Transverse colon (tissue), 4 donors: Measurements from ENCODE around the gene TOMM6. TPM values are rescaled to one million over a fixed set of nuclear protein-coding genes. Genes with fewer than 3 reads are reported as not detected.

Source experiments
- DNase-seq: peaks from one replicate; pipeline ENCODE4 v3.0.0-alpha.2; 2019
- H3K27ac ChIP-seq, 4 donors: fragments of 200-600 bp; sonication (generic); 2 replicates each; pipeline ENCODE4 v1.5.1; 2016 to 2018; ENCODE audit warnings: inconsistent platforms in 4 of 4
- H3K27me3 ChIP-seq: fragments of 200-600 bp; sonication (generic); 2 replicates; pipeline ENCODE4 v1.5.1; 2017; ENCODE audit warnings: inconsistent platforms
- H3K36me3 ChIP-seq, 4 donors: fragments of 200-600 bp; sonication (generic); 2 replicates each; pipeline ENCODE4 v1.5.1; 2017 to 2019; ENCODE audit warnings: inconsistent platforms in 4 of 4
- H3K4me1 ChIP-seq, 4 donors: fragments of 200-600 bp; sonication (generic); 2 replicates each; pipeline ENCODE4 v1.5.1; 2017 to 2020; ENCODE audit warnings: inconsistent platforms in 4 of 4
- H3K4me3 ChIP-seq, 4 donors: fragments of 200-600 bp; sonication (generic); 1 replicate in 1 of 4; 2 replicates in 3 of 4; pipeline versions ENCODE4 v1.5.1 to v1.6.1; 2017 to 2019; ENCODE audit warnings: inconsistent platforms in 4 of 4
- H3K9me3 ChIP-seq, 2 donors: fragments of 200-600 bp; sonication (generic); 2 replicates each; pipeline ENCODE4 v1.5.1; 2017 to 2019; ENCODE audit warnings: inconsistent platforms in 2 of 2
- CTCF ChIP-seq, 5 experiments: fragments of 200-600 bp in 3 of 5; fragments of 450-650 bp in 2 of 5; sonication (generic) in 3 of 5; IDR thresholded peaks; 1 replicate in 2 of 5; 2 replicates in 3 of 5; pipeline ENCODE4 v1.5.1; 2016 to 2017; ENCODE audit warnings: antibody characterized with exemption in 5 of 5, inconsistent platforms in 3 of 5, mild to moderate bottlenecking in 2 of 5, moderate library complexity in 1 of 5
- EP300 ChIP-seq: sonication (generic); formaldehyde crosslinking; IDR thresholded peaks from one replicate; pipeline ENCODE4 v1.6.1; 2017; ENCODE audit warnings: antibody characterized with exemption, low read depth
- POLR2A ChIP-seq: fragments of 450-650 bp; IDR thresholded peaks from one replicate; pipeline ENCODE4 v1.6.1; 2016; ENCODE audit warnings: antibody characterized with exemption, mild to moderate bottlenecking, moderate library complexity
- POLR2AphosphoS5 ChIP-seq, 3 donors: sonication (generic); formaldehyde crosslinking; IDR thresholded peaks; one replicate each; pipeline ENCODE4 v1.6.1; 2016; ENCODE audit warnings: antibody characterized with exemption in 3 of 3
- WGBS, 2 donors: methylation state at CpG; one replicate each; pipeline ENCODE4 v1.1.5; 2018; ENCODE audit warnings: low coverage in 1 of 2; 5-methylcytosine and 5-hydroxymethylcytosine counted together
- in situ Hi-C, 4 donors: fragments of 200-750 bp; cut with MboI; loops; one replicate each; pipeline versions ENCODE4 v1.15.0 to v1.15.1; 2017; ENCODE audit warnings: low sequenced_read_pairs in 3 of 4, low pct_ligation_motif_present in 1 of 4, low pct_unique_long_range_greater_than_20kb in 1 of 4
- intact Hi-C: fragments of 100-400 bp; cut with DNase I; formaldehyde crosslinking; loops from one replicate; pipeline ENCODE4 v1.15.1; 2023; ENCODE audit warnings: low total_unique reads
- total RNA-seq, 4 donors: library from RNA; depleted of rRNA; stranded (reverse); fragments of >200 nt; gene quantifications; one replicate each; pipeline ENCODE4 v1.1.0, GENCODE V29; 2016

TOMM6 gene
- total RNA-seq, 4 donors from 2014 or later: 24.1 to 93.1 (median 85.6) TPM

GRCh38 chr6:41796474-41796873, 9.0 kb downstream of the TOMM6 start:
- 80 to 81% methylated on average over 1 to 2 of the region's 2 CpGs for WGBS, 2 donors
- in situ Hi-C loops: loop anchor here in 1 of 4 donors (25.0 kb wide), 1 partner anchor 116 kb away; the partner anchor contains the start of genes BYSL and MED20
- no peaks in the 10 kb centered on the region for H3K36me3 ChIP-seq
- H3K4me1 ChIP-seq: no peaks in the 10 kb centered on the region
- DNase-seq: no peak
- H3K9me3 ChIP-seq: no peaks in the 10 kb centered on the region
- TF ChIP-seq POLR2A (no peak), EP300 (no peak), CTCF (IDR thresholded peaks at IDR 0.05) (no peak), POLR2AphosphoS5 (IDR thresholded peaks at IDR 0.05) (no peak)
- H3K4me3 ChIP-seq: no peak overlapping the region
- H3K27me3 ChIP-seq: no peaks in the 10 kb centered on the region
- H3K27ac ChIP-seq: no peak overlapping the region
- intact Hi-C loops: no loop called here

GRCh38 chr6:41798901-41799558, 11.5 kb downstream of the TOMM6 start:
- WGBS, 2 donors: 94 to 95% methylated on average over 7 of the region's 7 CpGs
- in situ Hi-C loops: loop anchor here in 1 of 4 donors (25.0 kb wide), 1 partner anchor 113 kb away; the partner anchor contains the start of genes BYSL and MED20
- DNase-seq: no peak
- no peak overlapping the region for H3K4me3 ChIP-seq
- intact Hi-C loops: loop anchor here (1.0 kb wide), 1 partner anchor 32 kb away; no protein-coding TSS in a partner anchor
- H3K9me3 ChIP-seq: no peaks in the 10 kb centered on the region
- H3K27ac ChIP-seq: no peak overlapping the region
- no peaks in the 10 kb centered on the region for H3K4me1 ChIP-seq
- TF ChIP-seq CTCF (IDR thresholded peaks at IDR 0.05) (no peak), POLR2A (no peak), POLR2AphosphoS5 (IDR thresholded peaks at IDR 0.05) (no peak), EP300 (no peak)
- no peaks in the 10 kb centered on the region for H3K27me3 ChIP-seq
- H3K36me3 ChIP-seq: no peaks in the 10 kb centered on the region

- in situ Hi-C loops (loop anchor here in 1 of 4 donors (25.0 kb wide), 1 partner anchor 113 kb away; the partner anchor contains the start of genes BYSL and MED20), intact Hi-C loops (loop anchor here (1.0 kb wide), 1 partner anchor 32 kb away; no protein-coding TSS in a partner anchor)
- H3K4me3 ChIP-seq: no peak overlapping the region
- no peaks in the 10 kb centered on the region for H3K4me1 ChIP-seq
- H3K27me3 ChIP-seq: no peaks in the 10 kb centered on the region
- no peak for DNase-seq
- H3K27ac ChIP-seq: no peak overlapping the region
- 79% methylated on average over 2 of the region's 2 CpGs; no CpG with 5 or more reads in 1 of the 2 donors for WGBS, 2 donors
- no peaks in the 10 kb centered on the region for H3K9me3 ChIP-seq
- no peaks in the 10 kb centered on the region for H3K36me3 ChIP-seq
- TF ChIP-seq POLR2A (no peak), CTCF (IDR thresholded peaks at IDR 0.05) (no peak), EP300 (no peak), POLR2AphosphoS5 (IDR thresholded peaks at IDR 0.05) (no peak)
These were observed 12.0 kb downstream of the TOMM6 start for GRCh38 chr6:41799559-41799911.

- intact Hi-C loops: no loop called here
- H3K27me3 ChIP-seq: no peaks in the 10 kb centered on the region
- no peak for TF ChIP-seq POLR2AphosphoS5 (IDR thresholded peaks at IDR 0.05)
- no peak for TF ChIP-seq POLR2A
- TF ChIP-seq CTCF (IDR thresholded peaks at IDR 0.05): no peak
- no peak for TF ChIP-seq EP300
These were observed 13.9 kb downstream of the TOMM6 start for GRCh38 chr6:41801380-41801779.

More at GRCh38 chr6:41801380-41801779, 13.9 kb downstream of the TOMM6 start:
- Histone ChIP-seq H3K4me3 (no peak overlapping the region), H3K4me1 (no peaks in the 10 kb centered on the region), H3K27ac (no peak overlapping the region), H3K36me3 (no peaks in the 10 kb centered on the region), H3K9me3 (no peaks in the 10 kb centered on the region)
- WGBS, 2 donors: 78 to 100% methylated on average over 2 of the region's 2 CpGs
- no peak for DNase-seq
- in situ Hi-C loops: no loop called here
